Measurements from ENCODE around the gene FBXL19.

FBXL19 gene

GRCh38 chr16:30894540-30895368 is 28.6 kb upstream of the FBXL19 start:
- no peak for DNase-seq (ENCODE audit: low read depth in 2 of 2)

GRCh38 chr16:30895627-30896260 is 27.6 kb upstream of the FBXL19 start:
- DNase-seq (ENCODE audit: low read depth in 2 of 2): no peak

GRCh38 chr16:30896261-30896888 is 27.0 kb upstream of the FBXL19 start, which contains the start of gene CTF1:
Gene CTF1, plus strand, starts transcription at chr16:30896614. Its CDS starts 30 bp downstream, at chr16:30896644.
- DNase-seq (ENCODE audit: low read depth in 2 of 2): no peak

- DNase-seq (ENCODE audit: low read depth in 2 of 2): peak; percentile 65 to 76
Observed at GRCh38 chr16:30896889-30897733, 26.3 kb upstream of the FBXL19 start.

- no peak for DNase-seq (ENCODE audit: low read depth in 2 of 2)
Observed at GRCh38 chr16:30899794-30900193, 23.6 kb upstream of the FBXL19 start.

GRCh38 chr16:30900588-30900987 is 22.8 kb upstream of the FBXL19 start:
- no peak for DNase-seq (ENCODE audit: low read depth in 2 of 2)

GRCh38 chr16:30901201-30902028 is 22.0 kb upstream of the FBXL19 start:
- DNase-seq (ENCODE audit: low read depth in 2 of 2): no peak

- peak in 1 of 2 donors; percentile 56 for DNase-seq (ENCODE audit: low read depth in 2 of 2)
Observed at GRCh38 chr16:30902029-30902972, 21.1 kb upstream of the FBXL19 start.

- DNase-seq (ENCODE audit: low read depth in 2 of 2): no peak
Observed at GRCh38 chr16:30903002-30903401, 20.4 kb upstream of the FBXL19 start.

GRCh38 chr16:30903596-30903995 is 19.8 kb upstream of the FBXL19 start:
- no peak for DNase-seq (ENCODE audit: low read depth in 2 of 2)

GRCh38 chr16:30904114-30904780 is 19.1 kb upstream of the FBXL19 start:
- DNase-seq (ENCODE audit: low read depth in 2 of 2): no peak

GRCh38 chr16:30907064-30907463 is 16.3 kb upstream of the FBXL19 start:
- DNase-seq (ENCODE audit: low read depth in 2 of 2): no peak

- no peak for DNase-seq (ENCODE audit: low read depth in 2 of 2)
Observed at GRCh38 chr16:30910427-30911029, 12.8 kb upstream of the FBXL19 start.

GRCh38 chr16:30912794-30913412 is 10.5 kb upstream of the FBXL19 start:
- DNase-seq (ENCODE audit: low read depth in 2 of 2): no peak

GRCh38 chr16:30914830-30915229 is 8.5 kb upstream of the FBXL19 start:
- DNase-seq (ENCODE audit: low read depth in 2 of 2): no peak

- DNase-seq (ENCODE audit: low read depth in 2 of 2): no peak
Observed at GRCh38 chr16:30918614-30919013, 4.8 kb upstream of the FBXL19 start.

GRCh38 chr16:30920891-30921290 is 2.5 kb upstream of the FBXL19 start:
- no peak for DNase-seq (ENCODE audit: low read depth in 2 of 2)

GRCh38 chr16:30921459-30921747 is 2.0 kb upstream of the FBXL19 start:
- DNase-seq (ENCODE audit: low read depth in 2 of 2): no peak
